ENCODE measurements around the gene TMBIM6.

Gene TMBIM6

DNA sequence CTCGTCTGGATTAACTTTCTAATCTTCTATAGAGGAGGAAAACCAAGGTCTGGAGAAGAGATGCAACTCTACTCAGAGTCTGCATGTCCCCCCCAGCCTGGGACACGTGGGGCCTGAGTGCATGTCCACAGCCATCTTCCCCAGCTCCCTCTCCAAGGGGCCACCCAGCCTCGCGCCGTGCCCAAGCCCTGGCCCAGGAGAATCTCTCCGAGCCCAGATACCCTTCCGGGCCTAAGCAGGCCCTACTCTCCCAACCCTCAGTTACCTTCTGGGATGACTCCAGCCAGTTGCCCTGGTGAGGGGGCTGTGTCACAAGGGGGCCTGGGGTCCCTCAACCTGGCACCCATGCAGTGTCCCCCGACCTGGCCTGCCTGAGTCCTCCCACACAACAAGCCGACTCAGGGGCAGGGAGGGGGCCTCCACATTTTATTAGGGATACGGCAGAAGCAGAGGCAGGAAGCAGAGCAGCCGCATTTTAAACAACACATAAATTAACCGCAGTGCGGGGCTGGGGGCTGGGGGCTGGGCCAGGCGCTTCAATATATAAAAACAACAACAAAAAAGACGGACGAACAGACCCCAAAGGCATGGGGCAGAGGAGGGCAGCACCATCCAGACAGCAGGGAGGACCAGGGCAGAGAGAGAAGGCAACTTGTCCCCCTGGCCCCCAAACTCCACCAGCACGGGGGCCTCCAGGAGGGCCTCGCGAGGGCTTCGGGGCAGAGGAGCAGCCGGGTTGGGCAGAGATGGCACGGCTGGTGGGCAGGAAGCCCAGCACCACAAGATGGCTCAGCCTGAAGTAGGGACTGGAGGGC is 49.6 kb downstream of the TMBIM6 start:
- ChIA-PET POLR2A (interaction anchor here (0.7 to 1.0 kb wide), 2 partner anchors 36 to 50 kb away, joined by 3 to 6 read pairs; partner anchors contain the start of gene TMBIM6), CTCF (interaction anchor here (0.7 kb wide), 1 partner anchor 24 kb away, joined by 4 read pairs; no protein-coding TSS in a partner anchor)
- Histone ChIP-seq H3K36me3 (ENCODE audit: control insufficient read depth in 2 of 2, insufficient read depth in 1 of 2, low read length in 2 of 2) (peaks cover 0 to 55% of the 10 kb centered on the region in 2 experiments; a peak in 2 of 3 replicates), H3K4me1 (ENCODE audit: control insufficient read depth, insufficient read depth, low read length) (no peaks in the 10 kb centered on the region), H3K27ac (ENCODE audit: extremely low read depth, low read depth, low read length) (no peak overlapping the region), H3K4me3 (ENCODE audit: low read depth, low read length) (no peak overlapping the region), H3K9me3 (ENCODE audit: control insufficient read depth, insufficient read depth, low read depth, low read length) (no peaks in the 10 kb centered on the region)
- TF ChIP-seq KLF17 (tag by site-specific recombination; IDR thresholded peaks at IDR 0.05), result no peak
- TF ChIP-seq ZNF292 (tag by site-specific recombination; IDR thresholded peaks at IDR 0.05; ENCODE audit: borderline replicate concordance, low read depth), result no peak
- TF ChIP-seq ZSCAN4 (tag by site-specific recombination; IDR thresholded peaks at IDR 0.05), result no peak
- TF ChIP-seq, protein P1, sequence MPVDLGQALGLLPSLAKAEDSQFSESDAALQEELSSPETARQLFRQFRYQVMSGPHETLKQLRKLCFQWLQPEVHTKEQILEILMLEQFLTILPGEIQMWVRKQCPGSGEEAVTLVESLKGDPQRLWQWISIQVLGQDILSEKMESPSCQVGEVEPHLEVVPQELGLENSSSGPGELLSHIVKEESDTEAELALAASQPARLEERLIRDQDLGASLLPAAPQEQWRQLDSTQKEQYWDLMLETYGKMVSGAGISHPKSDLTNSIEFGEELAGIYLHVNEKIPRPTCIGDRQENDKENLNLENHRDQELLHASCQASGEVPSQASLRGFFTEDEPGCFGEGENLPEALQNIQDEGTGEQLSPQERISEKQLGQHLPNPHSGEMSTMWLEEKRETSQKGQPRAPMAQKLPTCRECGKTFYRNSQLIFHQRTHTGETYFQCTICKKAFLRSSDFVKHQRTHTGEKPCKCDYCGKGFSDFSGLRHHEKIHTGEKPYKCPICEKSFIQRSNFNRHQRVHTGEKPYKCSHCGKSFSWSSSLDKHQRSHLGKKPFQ (tag by site-specific recombination; IDR thresholded peaks at IDR 0.05), result no peak
- TF ChIP-seq SP7 (tag by site-specific recombination; IDR thresholded peaks at IDR 0.05), result no peak
- no peak for TF ChIP-seq ZNF670 (tag by site-specific recombination; IDR thresholded peaks at IDR 0.05; ENCODE audit: low read depth)
- TF ChIP-seq ZNF394 (tag by site-specific recombination; IDR thresholded peaks at IDR 0.05; ENCODE audit: borderline replicate concordance), result no peak

DNA sequence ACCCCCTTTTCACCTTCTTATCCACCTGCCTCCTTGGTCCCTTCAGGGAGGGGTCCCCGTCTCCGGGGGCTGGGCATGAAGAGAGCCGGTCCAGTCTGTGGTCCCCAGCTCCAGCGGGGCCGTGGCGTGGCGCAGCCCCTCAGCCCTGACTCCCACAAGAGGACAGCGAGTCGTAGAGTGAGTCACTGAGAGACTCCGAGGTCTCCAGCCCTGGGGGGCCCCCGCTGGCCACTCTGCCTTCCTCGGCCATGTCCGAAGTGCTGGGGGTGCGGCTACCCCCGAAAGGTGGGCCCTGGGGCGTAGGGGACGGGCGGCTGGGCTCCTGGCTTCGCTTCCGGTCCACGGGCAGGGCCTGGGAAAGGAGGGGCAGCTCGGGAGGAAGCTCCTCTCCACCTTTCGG is 50.3 kb downstream of the TMBIM6 start:
- CTCF ChIA-PET, result no interaction called here
- Histone ChIP-seq H3K27ac (ENCODE audit: extremely low read depth, low read depth, low read length) (no peak overlapping the region), H3K36me3 (ENCODE audit: control insufficient read depth in 2 of 2, insufficient read depth in 1 of 2, low read length in 2 of 2) (peaks cover 0 to 61% of the 10 kb centered on the region in 2 experiments; a peak in 2 of 3 replicates), H3K4me3 (ENCODE audit: low read depth, low read length) (no peak overlapping the region), H3K9me3 (ENCODE audit: control insufficient read depth, insufficient read depth, low read depth, low read length) (no peaks in the 10 kb centered on the region), H3K4me1 (ENCODE audit: control insufficient read depth, insufficient read depth, low read length) (no peaks in the 10 kb centered on the region)
- TF ChIP-seq GLIS1 (tag by site-specific recombination; IDR thresholded peaks at IDR 0.05) (peak; percentile 17; the same call in 1 of the 2 replicates), ZNF341 (tag by site-specific recombination; IDR thresholded peaks at IDR 0.05; ENCODE audit: low read depth) (no peak), KLF17 (tag by site-specific recombination; IDR thresholded peaks at IDR 0.05) (no peak)
- POLR2A ChIA-PET, result interaction anchor here (1.0 kb wide), 1 partner anchor 50 kb away, joined by 3 read pairs; the partner anchor contains the start of gene TMBIM6

GRCh38 chr12:49792181-49792970 is 51.0 kb downstream of the TMBIM6 start:
- no peaks in the 10 kb centered on the region for H3K9me3 ChIP-seq (ENCODE audit: control insufficient read depth, insufficient read depth, low read depth, low read length)
- H3K36me3 ChIP-seq (ENCODE audit: control insufficient read depth in 2 of 2, insufficient read depth in 1 of 2, low read length in 2 of 2), result peaks cover 0 to 68% of the 10 kb centered on the region in 2 experiments; a peak in 2 of 3 replicates
- TF ChIP-seq ZNF341 (tag by site-specific recombination; IDR thresholded peaks at IDR 0.05; ENCODE audit: low read depth) (no peak), ZNF202 (tag by site-specific recombination; IDR thresholded peaks at IDR 0.05; ENCODE audit: borderline replicate concordance) (no peak), ZNF146 (tag by site-specific recombination; IDR thresholded peaks at IDR 0.05) (no peak), ZNF610 (tag by site-specific recombination; IDR thresholded peaks at IDR 0.05; ENCODE audit: borderline replicate concordance) (no peak), ZNF37A (tag by site-specific recombination; IDR thresholded peaks at IDR 0.05) (no peak), ZNF24 (tag by site-specific recombination; IDR thresholded peaks at IDR 0.05) (no peak), ZFHX2 (tag by site-specific recombination; conservative IDR thresholded peaks at IDR 0.05) (0 out of 2 replicates have a peak, but pooled peaks have one; percentile 5)
- TF ChIP-seq, protein P2, sequence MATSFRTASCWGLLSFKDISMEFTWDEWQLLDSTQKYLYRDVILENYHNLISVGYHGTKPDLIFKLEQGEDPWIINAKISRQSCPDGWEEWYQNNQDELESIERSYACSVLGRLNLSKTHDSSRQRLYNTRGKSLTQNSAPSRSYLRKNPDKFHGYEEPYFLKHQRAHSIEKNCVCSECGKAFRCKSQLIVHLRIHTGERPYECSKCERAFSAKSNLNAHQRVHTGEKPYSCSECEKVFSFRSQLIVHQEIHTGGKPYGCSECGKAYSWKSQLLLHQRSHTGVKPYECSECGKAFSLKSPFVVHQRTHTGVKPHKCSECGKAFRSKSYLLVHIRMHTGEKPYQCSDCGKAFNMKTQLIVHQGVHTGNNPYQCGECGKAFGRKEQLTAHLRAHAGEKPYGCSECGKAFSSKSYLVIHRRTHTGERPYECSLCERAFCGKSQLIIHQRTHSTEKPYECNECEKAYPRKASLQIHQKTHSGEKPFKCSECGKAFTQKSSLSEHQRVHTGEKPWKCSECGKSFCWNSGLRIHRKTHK (tag by site-specific recombination; IDR thresholded peaks at IDR 0.05), result no peak
- CTCF ChIA-PET, result interaction anchor here (0.6 kb wide), 1 partner anchor 526 kb away, joined by 4 read pairs; no protein-coding TSS in a partner anchor
- H3K4me3 ChIP-seq (ENCODE audit: low read depth, low read length), result no peak overlapping the region
- H3K27ac ChIP-seq (ENCODE audit: extremely low read depth, low read depth, low read length), result no peak overlapping the region
- POLR2A ChIA-PET, result no interaction called here
- H3K4me1 ChIP-seq (ENCODE audit: control insufficient read depth, insufficient read depth, low read length), result no peaks in the 10 kb centered on the region
